Measurements from ENCODE around the gene ARRB2.
"Not testable (repeated sequence)": the region's sequence is repeated elsewhere in the genome, so short reads cannot be mapped to it uniquely, and the experiment has no call there.

The ARRB2 gene

GRCh38 chr17:4701116-4701515 is 9.3 kb upstream of the ARRB2 start:
- no peak for DNase-seq (ENCODE audit: low spot score)

- DNase-seq (ENCODE audit: low spot score) = no peak
These were observed 7.1 kb upstream of the ARRB2 start for GRCh38 chr17:4703330-4703691.

- not testable (repeated sequence) for DNase-seq (ENCODE audit: low spot score)
These were observed 5.9 kb upstream of the ARRB2 start for GRCh38 chr17:4704574-4704907.

GRCh38 chr17:4704991-4705390 is 5.4 kb upstream of the ARRB2 start:
- DNase-seq (ENCODE audit: low spot score) = no peak

GRCh38 chr17:4706121-4706520 is 4.3 kb upstream of the ARRB2 start:
- no peak for DNase-seq (ENCODE audit: low spot score)

GRCh38 chr17:4708436-4708835 is 2.0 kb upstream of the ARRB2 start:
- peak; percentile 58 for DNase-seq (ENCODE audit: low spot score)

- peak; percentile 71 for DNase-seq (ENCODE audit: low spot score)
These were observed 532 bp downstream of the ARRB2 start for GRCh38 chr17:4710693-4711634.

GRCh38 chr17:4711661-4712181 is 1.3 kb downstream of the ARRB2 start:
- no peak for DNase-seq (ENCODE audit: low spot score)

- DNase-seq (ENCODE audit: low spot score) = no peak
These were observed 2.1 kb downstream of the ARRB2 start for GRCh38 chr17:4712526-4712925.

GRCh38 chr17:4714340-4715062 is 4.1 kb downstream of the ARRB2 start:
- DNase-seq (ENCODE audit: low spot score) = not testable (repeated sequence)

GRCh38 chr17:4715063-4715744 is 4.8 kb downstream of the ARRB2 start:
- DNase-seq (ENCODE audit: low spot score) = peak; percentile 72

GRCh38 chr17:4716081-4716480 is 5.6 kb downstream of the ARRB2 start:
- no peak for DNase-seq (ENCODE audit: low spot score)

GRCh38 chr17:4717791-4718190 is 7.4 kb downstream of the ARRB2 start:
- DNase-seq (ENCODE audit: low spot score) = no peak

- DNase-seq (ENCODE audit: low spot score) = no peak
These were observed 7.8 kb downstream of the ARRB2 start for GRCh38 chr17:4718276-4718675.

GRCh38 chr17:4719146-4719545 is 8.7 kb downstream of the ARRB2 start:
- no peak for DNase-seq (ENCODE audit: low spot score)

- no peak for DNase-seq (ENCODE audit: low spot score)
These were observed 9.3 kb downstream of the ARRB2 start for GRCh38 chr17:4719684-4720221.

- DNase-seq (ENCODE audit: low spot score) = no peak
These were observed 10.4 kb downstream of the ARRB2 start for GRCh38 chr17:4720787-4721186.

- no peak for DNase-seq (ENCODE audit: low spot score)
These were observed 11.0 kb downstream of the ARRB2 start for GRCh38 chr17:4721203-4722135.

GRCh38 chr17:4722678-4723240 is 12.3 kb downstream of the ARRB2 start:
- no peak for DNase-seq (ENCODE audit: low spot score)

- no peak for DNase-seq (ENCODE audit: low spot score)
These were observed 14.2 kb downstream of the ARRB2 start for GRCh38 chr17:4724650-4725049.
